ENCODE results near the gene HOXA7. TPM values are rescaled to one million over a fixed set of nuclear protein-coding genes. Genes with fewer than 3 reads are reported as not detected.

Gene HOXA7
- total RNA-seq, 3 donors from 2014 or later, result 4.6 to 8.8 (median 6.2) TPM

GRCh38 chr7:27132978-27133377 is 23.5 kb downstream of the HOXA7 start:
- H3K27ac ChIP-seq, result peak overlapping the region; percentile 82 to 96

DNA sequence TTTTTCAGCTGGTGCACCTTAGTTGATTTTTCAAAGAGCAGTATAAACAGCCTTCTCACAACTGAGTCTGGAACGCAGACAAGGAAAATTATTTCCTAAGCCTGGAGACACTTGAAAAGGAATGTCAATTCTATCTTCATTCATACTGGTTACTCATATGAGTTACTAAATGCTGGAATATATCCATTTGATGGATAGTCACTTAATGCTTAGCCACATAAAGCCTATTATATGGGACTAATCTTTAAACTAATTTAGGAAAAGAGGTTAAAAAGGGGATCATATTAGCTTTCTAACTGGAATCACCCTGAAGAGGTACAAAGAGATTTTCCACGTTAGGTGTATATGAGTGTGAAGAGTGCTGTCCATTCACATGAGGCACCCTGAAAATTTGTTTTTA is 24.3 kb downstream of the HOXA7 start:
- intact Hi-C loops (cut with DNase I; ENCODE audit: low total_unique reads), result loop anchor here (5.0 kb wide), 1 partner anchor 1030 kb away; no protein-coding TSS in a partner anchor
- Histone ChIP-seq H3K4me1 (peaks cover 5 to 10% of the 10 kb centered on the region in 2 donors), H3K27ac (peak overlapping the region in 1 of 2 donors; percentile 4), H3K4me3 (no peak overlapping the region), H3K36me3 (no peaks in the 10 kb centered on the region), H3K27me3 (no peaks in the 10 kb centered on the region), H3K9me3 (no peaks in the 10 kb centered on the region)
- DNase-seq (ENCODE audit: low spot score in 2 of 2), result no peak
- no peak for TF ChIP-seq POLR2AphosphoS5 (IDR thresholded peaks at IDR 0.05)
- TF ChIP-seq POLR2A (IDR thresholded peaks at IDR 0.05), result no peak
- TF ChIP-seq, protein P1, sequence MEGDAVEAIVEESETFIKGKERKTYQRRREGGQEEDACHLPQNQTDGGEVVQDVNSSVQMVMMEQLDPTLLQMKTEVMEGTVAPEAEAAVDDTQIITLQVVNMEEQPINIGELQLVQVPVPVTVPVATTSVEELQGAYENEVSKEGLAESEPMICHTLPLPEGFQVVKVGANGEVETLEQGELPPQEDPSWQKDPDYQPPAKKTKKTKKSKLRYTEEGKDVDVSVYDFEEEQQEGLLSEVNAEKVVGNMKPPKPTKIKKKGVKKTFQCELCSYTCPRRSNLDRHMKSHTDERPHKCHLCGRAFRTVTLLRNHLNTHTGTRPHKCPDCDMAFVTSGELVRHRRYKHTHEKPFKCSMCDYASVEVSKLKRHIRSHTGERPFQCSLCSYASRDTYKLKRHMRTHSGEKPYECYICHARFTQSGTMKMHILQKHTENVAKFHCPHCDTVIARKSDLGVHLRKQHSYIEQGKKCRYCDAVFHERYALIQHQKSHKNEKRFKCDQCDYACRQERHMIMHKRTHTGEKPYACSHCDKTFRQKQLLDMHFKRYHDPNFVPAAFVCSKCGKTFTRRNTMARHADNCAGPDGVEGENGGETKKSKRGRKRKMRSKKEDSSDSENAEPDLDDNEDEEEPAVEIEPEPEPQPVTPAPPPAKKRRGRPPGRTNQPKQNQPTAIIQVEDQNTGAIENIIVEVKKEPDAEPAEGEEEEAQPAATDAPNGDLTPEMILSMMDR (IDR thresholded peaks at IDR 0.05), result no peak

More at GRCh38 chr7:27132978-27133377, 23.5 kb downstream of the HOXA7 start:
- Histone ChIP-seq H3K27me3 (no peaks in the 10 kb centered on the region), H3K4me1 (peaks cover 5 to 10% of the 10 kb centered on the region in 2 donors), H3K9me3 (no peaks in the 10 kb centered on the region), H3K4me3 (no peak overlapping the region), H3K36me3 (no peaks in the 10 kb centered on the region)
- TF ChIP-seq, protein P1 (IDR thresholded peaks at IDR 0.05), result no peak
- no peak for TF ChIP-seq POLR2AphosphoS5 (IDR thresholded peaks at IDR 0.05)
- TF ChIP-seq POLR2A (IDR thresholded peaks at IDR 0.05), result no peak
- intact Hi-C loops (cut with DNase I; ENCODE audit: low total_unique reads), result loop anchor here (5.0 kb wide), 1 partner anchor 1031 kb away; no protein-coding TSS in a partner anchor
- no peak for DNase-seq (ENCODE audit: low spot score in 2 of 2)

GRCh38 chr7:27131390-27131819 is 25.1 kb downstream of the HOXA7 start:
- H3K36me3 ChIP-seq, result no peaks in the 10 kb centered on the region
- H3K27ac ChIP-seq, result peak overlapping the region; percentile 94 to 98
- intact Hi-C loops (cut with DNase I; ENCODE audit: low total_unique reads), result loop anchor here (5.0 kb wide), 1 partner anchor 1029 kb away; no protein-coding TSS in a partner anchor
- DNase-seq (ENCODE audit: low spot score in 2 of 2), result peak in 1 of 2 donors; percentile 7
- no peaks in the 10 kb centered on the region for H3K9me3 ChIP-seq
- H3K27me3 ChIP-seq, result no peaks in the 10 kb centered on the region
- TF ChIP-seq POLR2A (IDR thresholded peaks at IDR 0.05) (no peak), POLR2AphosphoS5 (IDR thresholded peaks at IDR 0.05) (no peak)
- TF ChIP-seq, protein P1 (IDR thresholded peaks at IDR 0.05), result no peak
- peak overlapping the region; percentile 69 to 98 (median 90) for H3K4me3 ChIP-seq
- peaks cover 5 to 13% of the 10 kb centered on the region in 2 donors for H3K4me1 ChIP-seq

GRCh38 chr7:27130540-27131389 is 25.7 kb downstream of the HOXA7 start, which contains the start of gene HOXA4:
HOXA4 (minus strand) TSS chr7:27130757; CDS start chr7:27130733, 24 bp downstream.
- Histone ChIP-seq H3K36me3 (no peaks in the 10 kb centered on the region), H3K27me3 (no peaks in the 10 kb centered on the region), H3K9me3 (no peaks in the 10 kb centered on the region), H3K27ac (peak within 1 kb of the TSS; percentile 94 to 98), H3K4me1 (peaks cover 5 to 8% of the 10 kb centered on the region in 2 donors), H3K4me3 (peak within 1 kb of the TSS; percentile 69 to 98 (median 90))
- peak; percentile 89 to 94 for DNase-seq (ENCODE audit: low spot score in 2 of 2)
- intact Hi-C loops (cut with DNase I; ENCODE audit: low total_unique reads), result loop anchor here (5.0 kb wide), 1 partner anchor 1028 kb away; no protein-coding TSS in a partner anchor
- TF ChIP-seq, protein P1 (IDR thresholded peaks at IDR 0.05), result no peak
- peak; percentile 75 to 97 (median 86) for TF ChIP-seq POLR2AphosphoS5 (IDR thresholded peaks at IDR 0.05)
- peak; percentile 89 for TF ChIP-seq POLR2A (IDR thresholded peaks at IDR 0.05)
